Measurements from ENCODE around the gene PLXNB2. TPM values are rescaled to one million over a fixed set of nuclear protein-coding genes. Genes with fewer than 3 reads are reported as not detected.

PLXNB2 gene
- total RNA-seq, 5 donors from 2014 or later (not counting 1 experiment from before 2014, with no cell fraction given), result 4.3 to 11.8 (median 6.5) TPM

GRCh38 chr22:50257041-50257440 lies 50.4 kb downstream of the PLXNB2 start:
- Histone ChIP-seq H3K9me3 (no peaks in the 10 kb centered on the region), H3K4me3 (ENCODE audit: control insufficient read depth in 1 of 2, extremely low read depth in 1 of 2, low read length in 1 of 2) (no peak overlapping the region), H3K36me3 (ENCODE audit: control insufficient read depth in 2 of 2, extremely low read depth in 1 of 2, insufficient read depth in 1 of 2, low read length in 1 of 2) (no peaks in the 10 kb centered on the region), H3K27ac (ENCODE audit: low read length) (no peak overlapping the region), H3K27me3 (replicated peaks in 1 of 2; ENCODE audit: control insufficient read depth in 2 of 2, extremely low read depth in 1 of 2, insufficient read depth in 2 of 2, low read length in 1 of 2) (peaks cover 0 to 35% of the 10 kb centered on the region in 2 experiments), H3K4me1 (ENCODE audit: control insufficient read depth in 1 of 2, extremely low read depth in 1 of 2, insufficient read depth in 2 of 2, low read length in 2 of 2) (peaks cover 0 to 15% of the 10 kb centered on the region in 2 experiments)
- Mint-ChIP-seq H3K27ac (no peak overlapping the region), H3K36me3 (no peaks in the 10 kb centered on the region), H3K27me3 (peaks cover 9 to 18% of the 10 kb centered on the region in 2 donors), H3K9me3 (no peaks in the 10 kb centered on the region), H3K4me1 (peaks cover under 1 to 3% (median 2%) of the 10 kb centered on the region in 3 donors), H3K4me3 (no peak overlapping the region)
- ChIA-PET CTCF (no interaction called here), POLR2A (no interaction called here)
- ATAC-seq (replicated peaks in 1 of 4) (no peak), DNase-seq (no peak)
- WGBS (ENCODE audit: insufficient coverage), result 89% methylated on average over 15 of the region's 16 CpGs

- 85% methylated on average over 12 of the region's 12 CpGs for WGBS (ENCODE audit: insufficient coverage)
- Mint-ChIP-seq H3K36me3 (no peaks in the 10 kb centered on the region), H3K9me3 (no peaks in the 10 kb centered on the region), H3K4me3 (no peak overlapping the region), H3K27ac (no peak overlapping the region), H3K4me1 (peaks cover 0 to 2% (median 2%) of the 10 kb centered on the region in 3 donors), H3K27me3 (peaks cover 7 to 17% of the 10 kb centered on the region in 2 donors)
- Histone ChIP-seq H3K9me3 (no peaks in the 10 kb centered on the region), H3K4me1 (ENCODE audit: control insufficient read depth in 1 of 2, extremely low read depth in 1 of 2, insufficient read depth in 2 of 2, low read length in 2 of 2) (peaks cover 0 to 18% of the 10 kb centered on the region in 2 experiments), H3K36me3 (ENCODE audit: control insufficient read depth in 2 of 2, extremely low read depth in 1 of 2, insufficient read depth in 1 of 2, low read length in 1 of 2) (no peaks in the 10 kb centered on the region), H3K4me3 (ENCODE audit: control insufficient read depth in 1 of 2, extremely low read depth in 1 of 2, low read length in 1 of 2) (no peak overlapping the region), H3K27me3 (replicated peaks in 1 of 2; ENCODE audit: control insufficient read depth in 2 of 2, extremely low read depth in 1 of 2, insufficient read depth in 2 of 2, low read length in 1 of 2) (peaks cover 0 to 32% of the 10 kb centered on the region in 2 experiments), H3K27ac (ENCODE audit: low read length) (no peak overlapping the region)
- ATAC-seq (replicated peaks in 1 of 4) (no peak), DNase-seq (no peak)
- POLR2A ChIA-PET, result no interaction called here
- CTCF ChIA-PET, result no interaction called here
Observed at GRCh38 chr22:50256258-50256862, 51.1 kb downstream of the PLXNB2 start.

GRCh38 chr22:50255607-50256006 lies 51.8 kb downstream of the PLXNB2 start:
- H3K9me3 Mint-ChIP-seq, result no peaks in the 10 kb centered on the region
- H3K36me3 Mint-ChIP-seq, result no peaks in the 10 kb centered on the region
- H3K4me3 ChIP-seq (ENCODE audit: control insufficient read depth in 1 of 2, extremely low read depth in 1 of 2, low read length in 1 of 2), result no peak overlapping the region
- POLR2A ChIA-PET, result no interaction called here
- H3K9me3 ChIP-seq, result no peaks in the 10 kb centered on the region
- ATAC-seq (replicated peaks in 1 of 4) (no peak), DNase-seq (no peak)
- H3K27me3 ChIP-seq (replicated peaks in 1 of 2; ENCODE audit: control insufficient read depth in 2 of 2, extremely low read depth in 1 of 2, insufficient read depth in 2 of 2, low read length in 1 of 2), result peaks cover 0 to 29% of the 10 kb centered on the region in 2 experiments
- CTCF ChIA-PET, result no interaction called here
- H3K4me1 Mint-ChIP-seq, result peaks cover 0 to 4% (median 4%) of the 10 kb centered on the region in 3 donors
- no peak overlapping the region for H3K4me3 Mint-ChIP-seq
- H3K27ac ChIP-seq (ENCODE audit: low read length), result no peak overlapping the region
- peaks cover 7 to 17% of the 10 kb centered on the region in 2 donors for H3K27me3 Mint-ChIP-seq
- H3K4me1 ChIP-seq (ENCODE audit: control insufficient read depth in 1 of 2, extremely low read depth in 1 of 2, insufficient read depth in 2 of 2, low read length in 2 of 2), result peaks cover 0 to 16% of the 10 kb centered on the region in 2 experiments
- H3K27ac Mint-ChIP-seq, result no peak overlapping the region
- 85% methylated on average over 16 of the region's 17 CpGs for WGBS (ENCODE audit: insufficient coverage)
- no peaks in the 10 kb centered on the region for H3K36me3 ChIP-seq (ENCODE audit: control insufficient read depth in 2 of 2, extremely low read depth in 1 of 2, insufficient read depth in 1 of 2, low read length in 1 of 2)

GRCh38 chr22:50255099-50255498 lies 52.3 kb downstream of the PLXNB2 start:
- H3K4me3 ChIP-seq (ENCODE audit: control insufficient read depth in 1 of 2, extremely low read depth in 1 of 2, low read length in 1 of 2), result no peak overlapping the region
- Mint-ChIP-seq H3K27ac (no peak overlapping the region), H3K36me3 (no peaks in the 10 kb centered on the region), H3K27me3 (peaks cover 7 to 17% of the 10 kb centered on the region in 2 donors), H3K4me3 (no peak overlapping the region), H3K9me3 (no peaks in the 10 kb centered on the region), H3K4me1 (peaks cover 3 to 8% (median 7%) of the 10 kb centered on the region in 3 donors)
- peaks cover 4 to 18% of the 10 kb centered on the region in 2 experiments for H3K4me1 ChIP-seq (ENCODE audit: control insufficient read depth in 1 of 2, extremely low read depth in 1 of 2, insufficient read depth in 2 of 2, low read length in 2 of 2)
- ATAC-seq (replicated peaks in 1 of 4) (no peak), DNase-seq (no peak)
- ChIA-PET CTCF (no interaction called here), POLR2A (no interaction called here)
- H3K36me3 ChIP-seq (ENCODE audit: control insufficient read depth in 2 of 2, extremely low read depth in 1 of 2, insufficient read depth in 1 of 2, low read length in 1 of 2), result no peaks in the 10 kb centered on the region
- H3K27me3 ChIP-seq (replicated peaks in 1 of 2; ENCODE audit: control insufficient read depth in 2 of 2, extremely low read depth in 1 of 2, insufficient read depth in 2 of 2, low read length in 1 of 2), result peaks cover 0 to 24% of the 10 kb centered on the region in 2 experiments
- H3K27ac ChIP-seq (ENCODE audit: low read length), result no peak overlapping the region
- 88% methylated on average over 17 of the region's 19 CpGs for WGBS (ENCODE audit: insufficient coverage)
- no peaks in the 10 kb centered on the region for H3K9me3 ChIP-seq

GRCh38 chr22:50253941-50254340 lies 53.5 kb downstream of the PLXNB2 start:
- CTCF ChIA-PET, result no interaction called here
- POLR2A ChIA-PET, result no interaction called here

GRCh38 chr22:50253046-50253915 lies 54.2 kb downstream of the PLXNB2 start:
- no peak overlapping the region for H3K27ac ChIP-seq (ENCODE audit: low read length)
- POLR2A ChIA-PET, result no interaction called here
- Mint-ChIP-seq H3K4me1 (peaks cover 6 to 13% (median 12%) of the 10 kb centered on the region in 3 donors), H3K9me3 (no peaks in the 10 kb centered on the region), H3K36me3 (no peaks in the 10 kb centered on the region), H3K27me3 (peaks cover 0 to 6% of the 10 kb centered on the region in 2 donors), H3K27ac (peak overlapping the region in 1 of 2 donors; percentile 2), H3K4me3 (no peak overlapping the region)
- DNase-seq (no peak), ATAC-seq (replicated peaks in 1 of 4) (no peak)
- CTCF ChIA-PET, result interaction anchor here (0.6 to 1.4 kb wide), 10 partner anchors 8 to 368 kb away, joined by 3 to 6 read pairs (median 3); partner anchors contain the start of gene MAPK12 (in 1 of the 2)
- H3K4me1 ChIP-seq (ENCODE audit: control insufficient read depth in 1 of 2, extremely low read depth in 1 of 2, insufficient read depth in 2 of 2, low read length in 2 of 2), result peaks cover 5 to 35% of the 10 kb centered on the region in 2 experiments
- H3K36me3 ChIP-seq (ENCODE audit: control insufficient read depth in 2 of 2, extremely low read depth in 1 of 2, insufficient read depth in 1 of 2, low read length in 1 of 2), result peaks cover 0 to 8% of the 10 kb centered on the region in 2 donors
- H3K4me3 ChIP-seq (ENCODE audit: control insufficient read depth in 1 of 2, extremely low read depth in 1 of 2, low read length in 1 of 2), result no peak overlapping the region
- no peaks in the 10 kb centered on the region for H3K9me3 ChIP-seq
- peaks cover 0 to 10% of the 10 kb centered on the region in 2 experiments for H3K27me3 ChIP-seq (replicated peaks in 1 of 2; ENCODE audit: control insufficient read depth in 2 of 2, extremely low read depth in 1 of 2, insufficient read depth in 2 of 2, low read length in 1 of 2)
- 79% methylated on average over 14 of the region's 22 CpGs for WGBS (ENCODE audit: insufficient coverage)

More at GRCh38 chr22:50253941-50254340, 53.5 kb downstream of the PLXNB2 start:
- WGBS (ENCODE audit: insufficient coverage), result 80% methylated on average over 3 of the region's 8 CpGs
- no peak for DNase-seq
- H3K4me3 ChIP-seq (ENCODE audit: control insufficient read depth in 1 of 2, extremely low read depth in 1 of 2, low read length in 1 of 2), result no peak overlapping the region
- Mint-ChIP-seq H3K27me3 (peaks cover 5 to 11% of the 10 kb centered on the region in 2 donors), H3K9me3 (no peaks in the 10 kb centered on the region), H3K4me1 (peaks cover 6 to 13% (median 12%) of the 10 kb centered on the region in 3 donors), H3K36me3 (no peaks in the 10 kb centered on the region), H3K4me3 (no peak overlapping the region), H3K27ac (no peak overlapping the region)
- peaks cover 5 to 29% of the 10 kb centered on the region in 2 experiments for H3K4me1 ChIP-seq (ENCODE audit: control insufficient read depth in 1 of 2, extremely low read depth in 1 of 2, insufficient read depth in 2 of 2, low read length in 2 of 2)
- H3K27ac ChIP-seq (ENCODE audit: low read length), result no peak overlapping the region
- H3K27me3 ChIP-seq (replicated peaks in 1 of 2; ENCODE audit: control insufficient read depth in 2 of 2, extremely low read depth in 1 of 2, insufficient read depth in 2 of 2, low read length in 1 of 2), result peaks cover 0 to 16% of the 10 kb centered on the region in 2 experiments
- H3K9me3 ChIP-seq, result no peaks in the 10 kb centered on the region
- no peak for ATAC-seq (replicated peaks in 1 of 4)
- H3K36me3 ChIP-seq (ENCODE audit: control insufficient read depth in 2 of 2, extremely low read depth in 1 of 2, insufficient read depth in 1 of 2, low read length in 1 of 2), result peaks cover 0 to 5% of the 10 kb centered on the region in 2 donors
